T-helper 17 cell (primary cell): ENCODE results near the gene RASAL2. TPM values are rescaled to one million over a fixed set of nuclear protein-coding genes. Genes with fewer than 3 reads are reported as not detected.

Experiments used
- ATAC-seq: fragments of 150-1000 bp; cut with Tn5 transposase; 2 replicates; pipeline ENCODE4 v1.10.0; 2021; ENCODE audit warnings: mild to moderate bottlenecking, moderate library complexity
- DNase-seq, 3 donors: peaks; one replicate each; pipeline versions ENCODE4 v3.0.0 to v3.0.0-alpha.2; 2020 to 2021
- H3K9me3 ChIP-seq: one replicate; pipeline ENCODE4 v1.7.0; 2013; ENCODE audit warnings: low read length, mild to moderate bottlenecking; ENCODE audit not compliant: control insufficient read depth, poor library complexity, severe bottlenecking
- H3K27ac Mint-ChIP-seq: one replicate; pipeline ENCODE4 v1.8.0; 2022; ENCODE audit warnings: mild to moderate bottlenecking, moderate library complexity, mixed read lengths
- H3K27me3 Mint-ChIP-seq: one replicate; pipeline ENCODE4 v1.8.0; 2022; ENCODE audit warnings: mixed read lengths
- H3K36me3 Mint-ChIP-seq: one replicate; pipeline ENCODE4 v1.8.0; 2022; ENCODE audit warnings: low read depth, mixed read lengths
- H3K4me1 Mint-ChIP-seq: one replicate; pipeline ENCODE4 v1.8.0; 2022; ENCODE audit warnings: mild to moderate bottlenecking, mixed read lengths
- H3K4me3 Mint-ChIP-seq: one replicate; pipeline ENCODE4 v1.8.0; 2022; ENCODE audit warnings: mild to moderate bottlenecking, moderate library complexity, mixed read lengths
- total RNA-seq, 4 donors: library from RNA in 2 of 4; stranded (reverse) in 2 of 4; gene quantifications; one replicate each; pipeline ENCODE4 v1.2.3 and lab custom pipeline; 2022 to 2026

RASAL2 gene
- total RNA-seq, 2 donors from 2014 or later = 0.07 to 0.29 TPM

- no peaks in the 10 kb centered on the region for H3K4me1 Mint-ChIP-seq
Observed at GRCh38 chr1:178134061-178134460, 40.2 kb downstream of the RASAL2 start.

DNA sequence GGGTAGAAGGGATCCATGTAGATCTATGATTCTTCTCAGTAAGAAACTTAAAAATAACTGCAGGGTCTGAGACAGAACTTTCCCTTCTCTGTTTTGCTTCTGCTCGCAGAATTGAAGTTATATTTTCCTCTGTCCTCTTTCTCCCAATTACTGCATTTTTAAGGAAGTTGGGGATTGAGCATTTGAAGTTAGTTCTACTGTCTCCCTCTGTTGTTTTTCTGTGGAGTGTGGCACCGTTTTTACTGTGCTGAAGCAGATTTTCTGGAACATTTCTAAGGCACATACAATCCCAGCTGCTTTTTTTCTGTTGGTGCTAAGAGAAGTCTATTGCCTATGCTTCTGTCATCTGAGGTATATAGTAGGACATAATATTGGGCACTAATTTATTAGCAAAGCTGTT is 43.3 kb downstream of the RASAL2 start:
- DNase-seq (no peak), ATAC-seq (no peak)
- Mint-ChIP-seq H3K4me3 (no peak overlapping the region), H3K36me3 (no peaks in the 10 kb centered on the region), H3K4me1 (no peaks in the 10 kb centered on the region), H3K27ac (no peak overlapping the region), H3K27me3 (no peaks in the 10 kb centered on the region)
- H3K9me3 ChIP-seq = no peaks in the 10 kb centered on the region

More at GRCh38 chr1:178134061-178134460, 40.2 kb downstream of the RASAL2 start:
- no peak overlapping the region for H3K4me3 Mint-ChIP-seq
- ATAC-seq (no peak), DNase-seq (no peak)
- H3K27me3 Mint-ChIP-seq = no peaks in the 10 kb centered on the region
- no peaks in the 10 kb centered on the region for H3K9me3 ChIP-seq
- no peak overlapping the region for H3K27ac Mint-ChIP-seq
- H3K36me3 Mint-ChIP-seq = no peaks in the 10 kb centered on the region

DNA sequence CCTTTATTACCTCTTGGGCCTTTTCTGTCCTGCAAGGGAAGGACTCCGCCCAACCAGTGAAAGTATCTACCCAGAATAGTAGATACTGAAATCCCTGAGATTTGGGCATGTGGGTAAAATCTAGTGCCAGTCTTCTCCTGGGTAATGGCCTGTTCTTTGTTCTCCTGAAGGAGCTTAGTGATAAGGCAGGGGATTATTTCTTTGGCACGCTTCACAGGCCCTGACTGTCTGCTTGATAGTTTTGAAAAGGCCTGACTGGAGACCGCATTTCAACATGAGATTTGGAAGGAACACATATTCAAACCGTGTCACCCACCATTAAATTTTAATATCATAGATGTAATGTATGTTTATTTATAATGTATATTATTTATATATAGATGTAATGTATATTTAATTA is 48.9 kb downstream of the RASAL2 start:
- DNase-seq (no peak), ATAC-seq (no peak)
- Mint-ChIP-seq H3K27me3 (no peaks in the 10 kb centered on the region), H3K27ac (no peak overlapping the region), H3K36me3 (no peaks in the 10 kb centered on the region), H3K4me1 (no peaks in the 10 kb centered on the region), H3K4me3 (no peak overlapping the region)
- peaks cover 3% of the 10 kb centered on the region for H3K9me3 ChIP-seq

GRCh38 chr1:178143730-178144690 is 50.1 kb downstream of the RASAL2 start:
- Mint-ChIP-seq H3K27me3 (no peaks in the 10 kb centered on the region), H3K36me3 (no peaks in the 10 kb centered on the region), H3K4me3 (no peak overlapping the region), H3K27ac (no peak overlapping the region), H3K4me1 (no peaks in the 10 kb centered on the region)
- DNase-seq (no peak), ATAC-seq (no peak)
- peaks cover 3% of the 10 kb centered on the region for H3K9me3 ChIP-seq

GRCh38 chr1:178145605-178146004 is 51.7 kb downstream of the RASAL2 start:
- H3K4me3 Mint-ChIP-seq = no peak overlapping the region
- no peak overlapping the region for H3K27ac Mint-ChIP-seq
- H3K36me3 Mint-ChIP-seq = no peaks in the 10 kb centered on the region
- H3K9me3 ChIP-seq = peaks cover 3% of the 10 kb centered on the region
- ATAC-seq = no peak
- H3K4me1 Mint-ChIP-seq = no peaks in the 10 kb centered on the region
- no peak for DNase-seq
- H3K27me3 Mint-ChIP-seq = no peaks in the 10 kb centered on the region

DNA sequence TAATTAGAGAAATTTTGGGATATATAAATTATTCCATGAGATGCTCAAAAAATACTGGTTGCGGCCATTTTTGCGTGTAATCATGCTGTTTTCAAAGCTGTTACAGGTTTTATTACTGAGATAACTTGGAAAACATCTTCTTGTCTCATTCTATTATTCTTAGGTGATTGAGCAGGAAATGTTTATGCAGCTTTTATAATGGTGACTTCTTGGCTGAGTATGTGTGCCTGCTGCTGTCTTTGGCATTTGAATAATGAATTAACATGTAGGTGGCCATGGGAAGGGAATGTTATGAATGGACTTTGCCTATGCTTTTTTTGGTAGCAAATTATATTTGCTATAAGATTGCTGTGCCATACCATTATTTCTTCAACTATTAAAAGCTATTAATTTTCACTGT is 52.5 kb downstream of the RASAL2 start:
- no peak overlapping the region for H3K27ac Mint-ChIP-seq
- no peaks in the 10 kb centered on the region for H3K4me1 Mint-ChIP-seq
- peaks cover 3% of the 10 kb centered on the region for H3K9me3 ChIP-seq
- no peaks in the 10 kb centered on the region for H3K36me3 Mint-ChIP-seq
- no peak overlapping the region for H3K4me3 Mint-ChIP-seq
- H3K27me3 Mint-ChIP-seq = no peaks in the 10 kb centered on the region
- no peak for DNase-seq
- no peak for ATAC-seq

DNA sequence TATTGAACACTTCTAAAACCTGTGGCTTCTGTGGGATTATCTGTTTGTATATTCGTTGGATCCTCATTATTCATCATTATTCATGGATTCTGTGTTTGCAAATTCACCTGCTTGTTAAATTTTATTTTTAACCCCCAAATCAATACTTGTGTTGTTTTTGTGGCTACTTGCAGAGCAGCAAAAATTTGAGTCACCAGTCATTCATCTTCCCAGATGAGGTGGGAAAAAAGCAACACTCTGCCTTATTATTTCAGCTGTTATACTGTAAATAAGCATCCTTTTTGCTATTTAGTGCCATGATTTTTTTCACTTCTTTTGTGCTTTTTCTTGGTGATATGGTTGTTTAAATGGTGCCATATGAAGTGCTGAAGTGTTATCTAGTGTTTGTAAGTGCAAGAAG is 56.7 kb downstream of the RASAL2 start:
- no peak overlapping the region for H3K4me3 Mint-ChIP-seq
- ATAC-seq (no peak), DNase-seq (no peak)
- H3K4me1 Mint-ChIP-seq = no peaks in the 10 kb centered on the region
- no peaks in the 10 kb centered on the region for H3K27me3 Mint-ChIP-seq
- peaks cover 3% of the 10 kb centered on the region for H3K9me3 ChIP-seq
- no peaks in the 10 kb centered on the region for H3K36me3 Mint-ChIP-seq
- no peak overlapping the region for H3K27ac Mint-ChIP-seq

- H3K9me3 ChIP-seq = no peaks in the 10 kb centered on the region
- Mint-ChIP-seq H3K27me3 (no peaks in the 10 kb centered on the region), H3K27ac (no peak overlapping the region), H3K4me1 (no peaks in the 10 kb centered on the region), H3K36me3 (no peaks in the 10 kb centered on the region), H3K4me3 (no peak overlapping the region)
- ATAC-seq (no peak), DNase-seq (no peak)
Observed at GRCh38 chr1:178151831-178152230, 57.9 kb downstream of the RASAL2 start.

DNA sequence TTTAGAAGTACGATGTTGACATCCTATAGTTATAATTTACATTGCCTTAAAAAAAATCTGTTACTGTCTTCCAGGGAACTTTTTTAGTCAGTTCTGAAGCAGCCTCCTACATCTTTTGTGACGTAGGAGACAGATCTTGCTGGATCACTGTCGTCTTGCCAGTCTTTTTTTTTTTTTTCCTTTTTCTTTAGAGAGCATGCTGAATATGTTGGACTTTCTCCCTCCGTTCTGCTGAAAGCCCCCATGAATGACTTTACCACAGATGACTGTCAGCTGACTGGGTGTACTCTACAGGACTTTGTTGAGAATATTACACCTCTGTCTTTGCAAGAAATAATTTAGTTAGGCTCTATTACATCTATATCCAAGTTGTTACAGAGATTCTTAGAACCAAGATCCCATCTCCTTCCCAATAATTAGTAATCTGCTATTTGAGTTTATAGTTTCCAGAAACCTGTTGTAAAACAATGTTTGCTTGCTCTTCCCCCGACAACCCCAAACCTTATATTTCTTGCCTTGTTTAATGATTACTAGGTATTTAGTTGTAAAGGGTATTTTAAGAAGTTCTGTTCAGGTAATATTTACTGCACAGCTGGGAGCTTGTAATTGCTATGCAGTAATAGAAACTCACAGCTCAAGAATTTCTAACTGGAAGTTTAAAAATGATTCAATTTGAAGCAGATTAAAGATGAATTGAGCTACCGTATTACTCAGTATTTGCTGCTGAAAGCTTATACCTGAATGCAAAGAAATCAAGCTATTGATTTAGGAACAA is 61.8 kb downstream of the RASAL2 start:
- DNase-seq (no peak), ATAC-seq (no peak)
- H3K9me3 ChIP-seq = no peaks in the 10 kb centered on the region
- Mint-ChIP-seq H3K27ac (no peak overlapping the region), H3K27me3 (no peaks in the 10 kb centered on the region), H3K36me3 (no peaks in the 10 kb centered on the region), H3K4me3 (no peak overlapping the region), H3K4me1 (no peaks in the 10 kb centered on the region)

DNA sequence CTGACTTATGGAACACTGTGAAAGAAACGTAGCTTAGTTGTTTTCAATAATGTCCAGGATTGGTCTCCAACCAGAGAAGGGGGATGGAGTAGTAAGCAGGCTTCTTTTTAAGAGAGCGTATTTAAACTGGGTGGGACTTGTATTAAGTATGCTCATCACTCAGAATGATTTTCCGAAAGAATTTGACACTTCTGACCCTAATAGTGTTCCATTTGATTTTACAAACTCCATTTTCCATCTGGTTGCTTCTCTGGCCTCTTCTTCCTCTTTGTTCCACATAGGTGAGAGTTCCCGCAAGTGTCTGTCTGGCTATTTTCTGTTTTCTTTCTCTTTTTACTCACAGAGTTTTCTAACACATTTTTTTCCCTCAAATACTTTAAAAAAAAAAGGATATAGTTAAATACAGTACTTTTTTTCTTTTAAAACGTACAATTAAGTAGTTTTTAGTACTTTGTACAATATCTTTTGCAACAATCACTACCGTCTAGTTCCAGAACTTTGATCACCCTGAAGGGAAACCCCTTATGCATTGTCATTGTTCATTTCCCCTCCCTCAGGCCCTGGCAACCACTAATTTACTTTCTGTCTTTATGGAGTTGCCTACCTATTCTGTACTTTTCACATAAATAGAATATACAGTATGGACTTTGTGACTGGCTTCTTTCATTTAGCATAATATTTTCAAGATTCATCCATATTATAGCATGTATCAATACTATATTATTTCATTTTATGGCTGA is 67.0 kb downstream of the RASAL2 start:
- Mint-ChIP-seq H3K27me3 (no peaks in the 10 kb centered on the region), H3K4me1 (no peaks in the 10 kb centered on the region), H3K4me3 (no peak overlapping the region), H3K27ac (no peak overlapping the region), H3K36me3 (no peaks in the 10 kb centered on the region)
- no peak for ATAC-seq
- no peaks in the 10 kb centered on the region for H3K9me3 ChIP-seq
- no peak for DNase-seq

DNA sequence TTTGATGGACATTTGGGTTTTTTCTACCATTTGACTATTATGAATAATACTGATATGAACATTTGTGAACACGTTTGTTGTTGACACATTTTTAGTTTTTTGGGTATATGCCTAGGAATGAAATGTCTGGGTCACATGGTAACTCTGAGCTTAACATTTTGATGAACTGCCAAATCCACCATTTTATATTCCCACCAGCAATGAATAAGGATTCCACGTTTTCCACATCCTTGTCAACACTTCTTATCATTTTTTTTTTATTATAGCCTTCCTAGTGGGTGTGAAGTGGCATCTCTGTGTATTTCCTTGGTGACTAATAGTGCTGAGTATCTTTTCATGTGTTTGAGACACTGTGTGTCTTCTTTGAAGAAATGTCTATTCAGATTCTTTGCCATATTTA is 67.6 kb downstream of the RASAL2 start:
- H3K9me3 ChIP-seq = no peaks in the 10 kb centered on the region
- no peak for ATAC-seq
- no peak for DNase-seq
- Mint-ChIP-seq H3K36me3 (no peaks in the 10 kb centered on the region), H3K4me1 (no peaks in the 10 kb centered on the region), H3K27me3 (no peaks in the 10 kb centered on the region), H3K4me3 (no peak overlapping the region), H3K27ac (no peak overlapping the region)

- ATAC-seq (no peak), DNase-seq (no peak)
- H3K9me3 ChIP-seq = no peaks in the 10 kb centered on the region
- no peaks in the 10 kb centered on the region for H3K36me3 Mint-ChIP-seq
- no peaks in the 10 kb centered on the region for H3K4me1 Mint-ChIP-seq
- H3K4me3 Mint-ChIP-seq = no peak overlapping the region
- no peaks in the 10 kb centered on the region for H3K27me3 Mint-ChIP-seq
- no peak overlapping the region for H3K27ac Mint-ChIP-seq
Observed at GRCh38 chr1:178165196-178165595, 71.3 kb downstream of the RASAL2 start.

DNA sequence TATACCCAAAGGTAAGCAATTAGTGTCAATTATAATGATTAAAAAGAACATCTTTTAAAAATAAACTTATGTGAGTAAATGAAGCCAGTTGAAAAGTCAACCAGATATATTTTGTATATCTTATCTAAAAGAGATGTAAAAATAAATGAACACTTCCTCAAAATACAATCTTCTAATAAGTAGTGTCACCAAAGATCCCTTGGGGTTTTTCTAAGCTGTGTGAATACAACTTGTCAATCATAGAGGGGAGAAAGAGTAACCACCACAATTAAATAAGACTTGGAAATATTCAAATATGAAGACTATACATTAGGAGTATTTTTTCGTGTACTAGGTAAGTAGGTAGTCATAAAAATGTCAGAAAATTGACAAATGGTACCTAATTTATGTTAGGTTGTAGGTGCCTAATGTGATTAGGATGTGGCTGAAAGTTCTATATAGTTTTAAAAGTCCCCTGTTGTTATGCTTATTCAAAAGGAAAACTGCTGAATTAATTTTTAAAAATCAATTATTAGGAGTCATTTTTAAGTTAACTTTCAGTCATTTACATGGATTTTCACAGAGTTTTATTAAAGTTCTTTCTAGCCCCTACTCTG is 72.6 kb downstream of the RASAL2 start:
- no peaks in the 10 kb centered on the region for H3K27me3 Mint-ChIP-seq
- H3K36me3 Mint-ChIP-seq = no peaks in the 10 kb centered on the region
- no peak for DNase-seq
- no peak overlapping the region for H3K27ac Mint-ChIP-seq
- H3K4me3 Mint-ChIP-seq = no peak overlapping the region
- no peak for ATAC-seq
- H3K4me1 Mint-ChIP-seq = no peaks in the 10 kb centered on the region
- no peaks in the 10 kb centered on the region for H3K9me3 ChIP-seq
